ENCODE results near the gene PPP1R12C.
A peak's percentile ranks its signal among the peaks of the same experiment; 100 is the strongest.

The PPP1R12C gene

DNA sequence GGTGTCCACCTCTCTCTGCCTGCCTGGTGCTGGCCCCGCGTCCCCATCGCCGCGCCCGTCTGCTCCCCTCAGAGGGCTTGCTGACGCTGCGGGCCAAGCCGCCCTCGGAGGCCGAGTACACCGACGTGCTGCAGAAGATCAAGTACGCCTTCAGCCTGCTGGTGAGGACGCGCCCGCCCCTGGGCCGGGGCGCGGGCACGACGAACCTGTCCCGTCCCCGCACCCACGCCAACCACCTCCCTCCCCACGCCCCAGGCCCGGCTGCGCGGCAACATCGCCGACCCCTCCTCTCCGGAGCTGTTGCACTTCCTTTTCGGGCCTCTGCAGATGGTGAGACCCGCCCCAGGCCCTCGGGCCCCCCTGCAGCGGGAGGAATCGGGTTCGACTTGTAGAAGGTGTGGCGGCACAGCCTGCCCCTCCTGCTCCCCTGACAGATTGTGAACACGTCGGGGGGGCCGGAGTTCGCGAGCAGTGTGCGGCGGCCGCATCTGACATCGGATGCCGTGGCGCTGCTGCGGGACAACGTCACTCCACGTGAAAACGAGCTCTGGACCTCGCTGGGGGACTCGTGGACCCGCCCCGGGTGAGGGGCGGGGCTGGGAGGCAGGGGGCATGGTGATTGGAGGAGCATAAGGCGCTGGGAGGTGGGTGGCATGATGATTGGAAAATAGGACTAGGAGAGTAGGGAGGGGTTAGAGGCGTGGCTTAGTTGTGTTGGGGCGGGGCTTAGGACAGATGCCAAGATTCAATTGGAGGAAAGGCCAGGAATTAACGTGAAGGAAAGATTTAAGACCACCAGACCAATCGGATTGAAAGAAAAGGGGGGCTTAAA lies 35.2 kb downstream of the PPP1R12C start:
- Histone ChIP-seq H3K36me3 (ENCODE audit: control insufficient read depth, insufficient read depth, low read length) (no peaks in the 10 kb centered on the region), H3K4me3 (ENCODE audit: insufficient read depth, low read depth, low read length, poor library complexity, severe bottlenecking) (peak overlapping the region; percentile 58), H3K27ac (ENCODE audit: insufficient read depth, low read length, poor library complexity, severe bottlenecking) (no peak overlapping the region), H3K4me1 (ENCODE audit: control insufficient read depth, insufficient read depth, low read length, poor library complexity, severe bottlenecking) (peaks cover 33% of the 10 kb centered on the region), H3K9me3 (ENCODE audit: control insufficient read depth, low read length) (no peaks in the 10 kb centered on the region), H3K27me3 (replicated peaks; ENCODE audit: control insufficient read depth, insufficient read depth, low read length, poor library complexity, severe bottlenecking) (peaks cover 37% of the 10 kb centered on the region)
- peak; percentile 8 to 36 (median 22) for DNase-seq

DNA sequence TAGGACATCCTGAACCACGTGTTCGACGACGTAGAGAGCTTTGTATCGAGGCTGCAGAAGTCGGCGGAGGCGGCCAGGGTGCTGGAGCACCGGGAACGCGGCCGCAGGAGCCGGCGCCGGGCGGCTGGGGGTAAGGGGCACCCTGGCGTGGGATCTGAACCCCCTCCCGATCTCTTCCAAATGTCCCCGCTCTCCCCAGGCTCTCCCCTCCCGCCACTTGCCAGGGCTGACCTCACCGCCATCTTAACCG lies 35.7 kb downstream of the PPP1R12C start:
- H3K36me3 ChIP-seq (ENCODE audit: control insufficient read depth, insufficient read depth, low read length), result no peaks in the 10 kb centered on the region
- H3K4me1 ChIP-seq (ENCODE audit: control insufficient read depth, insufficient read depth, low read length, poor library complexity, severe bottlenecking), result peaks cover 28% of the 10 kb centered on the region
- no peak overlapping the region for H3K27ac ChIP-seq (ENCODE audit: insufficient read depth, low read length, poor library complexity, severe bottlenecking)
- H3K9me3 ChIP-seq (ENCODE audit: control insufficient read depth, low read length), result no peaks in the 10 kb centered on the region
- no peak for DNase-seq
- H3K4me3 ChIP-seq (ENCODE audit: insufficient read depth, low read depth, low read length, poor library complexity, severe bottlenecking), result peak overlapping the region; percentile 58
- H3K27me3 ChIP-seq (replicated peaks; ENCODE audit: control insufficient read depth, insufficient read depth, low read length, poor library complexity, severe bottlenecking), result peaks cover 32% of the 10 kb centered on the region

DNA sequence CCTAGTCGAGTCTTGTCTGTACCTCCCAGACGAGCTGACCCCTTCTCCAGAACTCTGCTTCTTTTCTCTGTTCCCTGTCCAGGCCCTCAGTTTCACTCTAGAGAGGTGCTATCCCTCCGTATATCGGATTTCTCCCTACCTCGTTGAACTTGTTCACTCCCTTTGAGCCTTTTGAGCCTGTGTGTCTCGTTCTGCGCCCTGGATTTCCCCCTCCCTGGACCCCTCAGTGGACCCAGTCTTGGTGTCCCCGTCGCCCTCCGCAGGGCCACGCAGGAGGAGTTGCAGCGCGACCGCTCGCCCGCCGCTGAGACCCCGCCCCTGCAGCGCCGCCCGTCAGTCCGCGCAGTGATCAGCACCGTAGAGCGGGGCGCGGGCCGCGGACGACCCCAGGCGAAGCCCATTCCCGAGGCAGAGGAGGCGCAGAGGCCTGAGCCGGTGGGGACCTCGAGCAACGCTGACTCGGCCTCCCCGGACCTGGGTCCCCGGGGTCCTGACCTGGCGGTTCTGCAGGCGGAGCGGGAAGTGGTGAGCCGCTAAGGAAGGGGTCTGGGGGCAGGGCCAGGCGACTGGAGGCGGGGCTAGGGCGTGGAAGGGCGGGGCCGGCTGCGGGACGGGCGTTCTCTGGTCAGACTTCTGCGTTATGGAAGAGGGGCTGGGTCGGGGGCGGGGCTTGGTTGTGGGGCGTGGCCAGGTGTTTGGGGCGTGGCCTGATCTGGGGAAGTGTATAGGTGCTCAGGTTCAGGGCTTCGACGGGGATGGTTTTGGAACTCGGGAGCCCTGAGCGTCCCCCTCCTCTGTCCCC lies 36.3 kb downstream of the PPP1R12C start:
- H3K36me3 ChIP-seq (ENCODE audit: control insufficient read depth, insufficient read depth, low read length), result no peaks in the 10 kb centered on the region
- DNase-seq, result peak; percentile 83 to 91 (median 84)
- peaks cover 30% of the 10 kb centered on the region for H3K27me3 ChIP-seq (replicated peaks; ENCODE audit: control insufficient read depth, insufficient read depth, low read length, poor library complexity, severe bottlenecking)
- peak overlapping the region; percentile 58 for H3K4me3 ChIP-seq (ENCODE audit: insufficient read depth, low read depth, low read length, poor library complexity, severe bottlenecking)
- H3K9me3 ChIP-seq (ENCODE audit: control insufficient read depth, low read length), result no peaks in the 10 kb centered on the region
- peaks cover 24% of the 10 kb centered on the region for H3K4me1 ChIP-seq (ENCODE audit: control insufficient read depth, insufficient read depth, low read length, poor library complexity, severe bottlenecking)
- H3K27ac ChIP-seq (ENCODE audit: insufficient read depth, low read length, poor library complexity, severe bottlenecking), result no peak overlapping the region

DNA sequence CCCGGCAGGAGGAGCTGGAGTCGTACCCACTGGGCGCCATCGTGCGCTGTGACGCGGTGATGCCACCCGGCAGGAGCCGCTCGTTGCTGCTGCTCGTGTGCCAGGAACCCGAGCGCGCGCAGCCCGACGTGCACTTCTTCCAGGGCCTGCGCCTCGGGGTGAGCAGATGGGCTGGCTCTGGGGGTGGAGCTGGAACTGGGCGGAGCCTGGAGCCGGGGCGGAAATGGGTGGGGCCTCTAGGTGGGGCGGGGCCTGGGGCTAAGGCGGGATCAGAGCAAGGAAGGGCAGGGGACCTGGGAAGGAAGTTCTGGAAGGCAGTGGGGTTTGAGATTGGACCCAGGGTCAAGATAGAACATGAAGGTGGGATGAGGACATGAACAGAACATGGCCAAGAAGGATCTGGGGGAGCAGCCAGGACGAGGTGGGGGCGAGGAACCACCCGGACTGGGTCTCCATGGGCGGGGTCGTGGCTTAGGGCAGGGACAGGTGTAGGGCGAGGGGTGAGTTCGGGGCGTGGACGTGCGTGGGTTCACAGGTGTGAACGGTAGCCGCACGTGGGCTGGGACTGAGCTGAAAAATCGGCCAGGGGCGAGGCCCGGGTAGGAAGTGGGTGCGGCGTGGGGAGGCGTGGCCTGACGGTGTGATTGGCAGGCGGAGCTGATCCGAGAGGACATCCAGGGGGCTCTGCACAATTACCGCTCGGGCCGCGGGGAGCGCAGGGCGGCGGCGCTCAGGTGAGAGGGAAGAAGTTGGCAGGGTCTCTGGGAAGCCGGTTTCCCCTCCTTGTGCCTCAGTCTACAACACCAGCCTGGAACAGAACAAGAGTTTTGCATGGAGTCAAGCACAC lies 37.1 kb downstream of the PPP1R12C start:
- Histone ChIP-seq H3K4me1 (ENCODE audit: control insufficient read depth, insufficient read depth, low read length, poor library complexity, severe bottlenecking) (peaks cover 24% of the 10 kb centered on the region), H3K4me3 (ENCODE audit: insufficient read depth, low read depth, low read length, poor library complexity, severe bottlenecking) (peak overlapping the region; percentile 58), H3K27me3 (replicated peaks; ENCODE audit: control insufficient read depth, insufficient read depth, low read length, poor library complexity, severe bottlenecking) (peaks cover 26% of the 10 kb centered on the region), H3K27ac (ENCODE audit: insufficient read depth, low read length, poor library complexity, severe bottlenecking) (no peak overlapping the region), H3K36me3 (ENCODE audit: control insufficient read depth, insufficient read depth, low read length) (no peaks in the 10 kb centered on the region), H3K9me3 (ENCODE audit: control insufficient read depth, low read length) (no peaks in the 10 kb centered on the region)
- DNase-seq, result peak; percentile 23 to 39 (median 23)

DNA sequence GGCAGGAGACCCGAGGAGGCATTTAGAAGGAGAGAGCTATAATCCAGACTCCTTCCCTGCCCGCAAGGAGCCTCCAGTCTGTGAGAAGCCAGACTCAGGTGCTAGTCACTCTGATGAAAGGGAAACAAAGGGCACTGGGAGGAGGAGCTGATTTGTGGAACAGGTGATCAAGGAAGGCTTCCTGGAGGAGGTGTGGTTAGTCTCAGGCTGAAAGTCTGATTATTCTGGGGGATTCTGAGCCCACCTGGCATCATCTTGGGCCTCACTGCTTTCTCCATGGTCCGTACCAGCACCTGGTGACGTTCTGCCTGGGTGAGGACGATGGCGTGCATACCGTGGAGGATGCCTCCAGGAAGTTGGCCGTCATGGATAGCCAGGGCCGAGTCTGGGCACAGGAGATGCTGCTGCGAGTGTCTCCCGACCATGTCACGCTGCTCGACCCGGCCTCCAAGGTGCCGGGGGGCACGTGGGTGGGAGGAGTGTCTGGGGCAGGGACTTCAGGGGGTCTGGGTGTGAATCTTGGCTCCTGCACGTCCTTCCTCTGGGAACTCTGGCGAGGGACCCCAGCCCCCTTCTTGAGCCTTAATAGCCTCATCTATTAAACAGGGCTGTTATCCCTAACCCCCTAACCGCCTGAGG lies 37.9 kb downstream of the PPP1R12C start:
- H3K27me3 ChIP-seq (replicated peaks; ENCODE audit: control insufficient read depth, insufficient read depth, low read length, poor library complexity, severe bottlenecking), result peaks cover 26% of the 10 kb centered on the region

DNA sequence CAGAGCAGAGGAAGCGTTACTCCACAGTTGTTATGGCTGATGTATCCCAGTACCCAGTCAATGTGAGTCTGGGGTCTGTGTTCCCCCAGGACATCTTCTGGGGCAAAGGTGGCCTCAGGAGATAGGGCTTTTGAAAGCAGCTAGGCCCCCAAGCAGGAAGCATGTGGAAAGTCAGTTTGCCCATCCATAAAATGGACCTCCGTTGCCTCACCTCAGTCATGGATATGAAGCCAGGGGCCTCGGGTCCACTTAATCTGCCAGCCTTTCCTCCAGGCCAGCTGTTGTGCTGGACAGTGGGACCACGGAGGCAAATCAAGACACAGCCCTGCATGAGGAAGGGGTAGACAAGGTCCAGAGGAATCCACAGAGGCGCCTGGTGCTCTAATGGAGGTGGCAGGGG lies 38.4 kb downstream of the PPP1R12C start:
- no peak overlapping the region for H3K27ac ChIP-seq (ENCODE audit: insufficient read depth, low read length, poor library complexity, severe bottlenecking)
- peaks cover 26% of the 10 kb centered on the region for H3K27me3 ChIP-seq (replicated peaks; ENCODE audit: control insufficient read depth, insufficient read depth, low read length, poor library complexity, severe bottlenecking)
- H3K4me3 ChIP-seq (ENCODE audit: insufficient read depth, low read depth, low read length, poor library complexity, severe bottlenecking), result no peak overlapping the region
- H3K36me3 ChIP-seq (ENCODE audit: control insufficient read depth, insufficient read depth, low read length), result no peaks in the 10 kb centered on the region
- H3K4me1 ChIP-seq (ENCODE audit: control insufficient read depth, insufficient read depth, low read length, poor library complexity, severe bottlenecking), result peaks cover 24% of the 10 kb centered on the region
- H3K9me3 ChIP-seq (ENCODE audit: control insufficient read depth, low read length), result no peaks in the 10 kb centered on the region
- no peak for DNase-seq

More for the DNA sequence above, 37.9 kb downstream of the PPP1R12C start:
- Histone ChIP-seq H3K4me3 (ENCODE audit: insufficient read depth, low read depth, low read length, poor library complexity, severe bottlenecking) (no peak overlapping the region), H3K9me3 (ENCODE audit: control insufficient read depth, low read length) (no peaks in the 10 kb centered on the region), H3K4me1 (ENCODE audit: control insufficient read depth, insufficient read depth, low read length, poor library complexity, severe bottlenecking) (peaks cover 24% of the 10 kb centered on the region), H3K36me3 (ENCODE audit: control insufficient read depth, insufficient read depth, low read length) (no peaks in the 10 kb centered on the region), H3K27ac (ENCODE audit: insufficient read depth, low read length, poor library complexity, severe bottlenecking) (no peak overlapping the region)
- no peak for DNase-seq

DNA sequence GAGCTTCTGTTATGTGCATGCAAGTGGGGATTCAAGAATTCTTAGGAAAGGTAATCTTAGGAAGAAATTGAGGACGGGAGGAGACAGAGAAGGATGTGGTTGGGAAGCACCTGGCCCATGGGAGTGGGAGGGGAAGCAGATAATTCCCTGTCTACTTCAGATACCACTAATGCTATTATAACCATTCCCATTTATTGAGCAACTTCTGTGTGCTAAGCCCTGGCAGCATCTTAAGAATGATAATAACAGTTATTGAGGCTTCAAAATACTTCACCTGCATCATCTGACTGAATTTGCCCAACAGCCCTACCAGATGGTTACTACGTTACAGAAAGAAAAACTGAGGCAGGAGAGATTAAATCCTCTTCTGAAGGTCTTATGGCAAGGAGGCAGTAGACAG lies 40.3 kb downstream of the PPP1R12C start:
- no peak for DNase-seq
- H3K9me3 ChIP-seq (ENCODE audit: control insufficient read depth, low read length), result no peaks in the 10 kb centered on the region
- H3K4me1 ChIP-seq (ENCODE audit: control insufficient read depth, insufficient read depth, low read length, poor library complexity, severe bottlenecking), result peaks cover 19% of the 10 kb centered on the region
- H3K36me3 ChIP-seq (ENCODE audit: control insufficient read depth, insufficient read depth, low read length), result no peaks in the 10 kb centered on the region
- H3K27ac ChIP-seq (ENCODE audit: insufficient read depth, low read length, poor library complexity, severe bottlenecking), result no peak overlapping the region
- H3K27me3 ChIP-seq (replicated peaks; ENCODE audit: control insufficient read depth, insufficient read depth, low read length, poor library complexity, severe bottlenecking), result peaks cover 11% of the 10 kb centered on the region
- H3K4me3 ChIP-seq (ENCODE audit: insufficient read depth, low read depth, low read length, poor library complexity, severe bottlenecking), result no peak overlapping the region

DNA sequence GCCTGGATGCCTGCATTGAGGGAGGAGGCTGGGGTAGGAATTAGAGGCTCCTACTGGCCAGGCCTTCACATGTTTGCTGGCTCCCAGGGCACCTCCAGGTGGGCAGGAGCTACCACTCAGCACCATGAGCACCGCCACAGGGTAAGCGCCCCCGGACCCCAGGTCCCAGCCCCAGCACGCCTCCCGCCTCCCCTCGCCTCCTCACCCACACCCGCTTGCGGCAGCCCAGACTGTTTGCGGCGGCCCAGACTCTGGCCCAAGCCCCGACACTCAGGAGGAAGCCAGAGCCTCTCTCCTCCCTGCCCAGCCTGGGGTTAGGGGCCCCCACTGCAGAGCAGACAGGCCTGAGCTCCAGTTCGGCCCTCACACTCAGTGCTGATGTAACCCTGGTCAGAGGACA lies 41.1 kb downstream of the PPP1R12C start:
- Histone ChIP-seq H3K4me3 (ENCODE audit: insufficient read depth, low read depth, low read length, poor library complexity, severe bottlenecking) (no peak overlapping the region), H3K36me3 (ENCODE audit: control insufficient read depth, insufficient read depth, low read length) (no peaks in the 10 kb centered on the region), H3K4me1 (ENCODE audit: control insufficient read depth, insufficient read depth, low read length, poor library complexity, severe bottlenecking) (peaks cover 16% of the 10 kb centered on the region), H3K27me3 (replicated peaks; ENCODE audit: control insufficient read depth, insufficient read depth, low read length, poor library complexity, severe bottlenecking) (peaks cover 9% of the 10 kb centered on the region), H3K27ac (ENCODE audit: insufficient read depth, low read length, poor library complexity, severe bottlenecking) (no peak overlapping the region), H3K9me3 (ENCODE audit: control insufficient read depth, low read length) (no peaks in the 10 kb centered on the region)
- DNase-seq, result no peak

DNA sequence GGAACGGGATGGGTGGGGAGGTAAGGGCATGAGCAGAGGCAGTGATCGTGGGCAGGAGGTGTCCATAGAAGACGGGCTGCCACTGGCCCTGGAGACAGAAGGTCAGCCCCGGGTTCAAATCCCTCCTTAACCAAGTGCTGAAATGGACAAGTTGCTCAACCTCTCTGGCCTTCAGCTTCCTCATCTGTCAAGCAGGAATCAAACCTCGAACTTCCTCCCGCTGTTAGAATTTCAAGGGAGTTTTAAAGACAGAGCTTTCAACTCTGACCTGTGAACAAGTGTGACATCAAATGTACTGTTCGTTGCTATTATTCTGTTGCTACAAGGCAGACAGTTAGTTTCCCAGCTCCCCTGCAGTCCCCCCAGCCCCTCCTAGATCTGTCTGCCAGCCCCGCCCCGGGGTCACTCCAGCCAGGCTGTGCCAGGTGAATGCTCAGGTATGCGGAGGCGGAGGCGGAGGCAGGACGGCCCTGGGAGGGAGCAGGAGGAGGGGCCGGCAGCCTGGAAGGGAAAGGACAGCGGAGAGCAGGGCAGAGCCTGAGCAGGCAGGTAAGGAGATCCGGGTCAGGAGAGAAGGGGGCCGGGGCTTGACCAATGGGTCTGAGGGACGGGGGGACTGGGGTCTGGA lies 42.0 kb downstream of the PPP1R12C start, which contains the start of gene EPS8L1:
EPS8L1 (plus strand) TSS at position 499 of the 628 bp plus-strand sequence. CDS start 576 bp downstream, outside the sequence.
- no peak for DNase-seq
- H3K4me3 ChIP-seq (ENCODE audit: insufficient read depth, low read depth, low read length, poor library complexity, severe bottlenecking), result no peak within 1 kb of the TSS
- no peak within 1 kb of the TSS for H3K27ac ChIP-seq (ENCODE audit: insufficient read depth, low read length, poor library complexity, severe bottlenecking)

More for the DNA sequence above, 42.0 kb downstream of the PPP1R12C start, which contains the start of gene EPS8L1:
- H3K4me1 ChIP-seq (ENCODE audit: control insufficient read depth, insufficient read depth, low read length, poor library complexity, severe bottlenecking), result peaks cover 7% of the 10 kb centered on the region
- H3K9me3 ChIP-seq (ENCODE audit: control insufficient read depth, low read length), result no peaks in the 10 kb centered on the region
- peaks cover 14% of the 10 kb centered on the region for H3K27me3 ChIP-seq (replicated peaks; ENCODE audit: control insufficient read depth, insufficient read depth, low read length, poor library complexity, severe bottlenecking)
- H3K36me3 ChIP-seq (ENCODE audit: control insufficient read depth, insufficient read depth, low read length), result no peaks in the 10 kb centered on the region

Data from effector memory CD4-positive, alpha-beta T cell (primary cell).